ENCODE measurements around the gene HECW1. TPM values are rescaled to one million over a fixed set of nuclear protein-coding genes. Genes with fewer than 3 reads are reported as not detected.

The HECW1 gene
- total and polyA plus RNA-seq, 2 of the 8 experiments (the other 6 are each of a cell fraction or from before 2014, with no cell fraction given): 2.9 to 12.7 TPM

DNA sequence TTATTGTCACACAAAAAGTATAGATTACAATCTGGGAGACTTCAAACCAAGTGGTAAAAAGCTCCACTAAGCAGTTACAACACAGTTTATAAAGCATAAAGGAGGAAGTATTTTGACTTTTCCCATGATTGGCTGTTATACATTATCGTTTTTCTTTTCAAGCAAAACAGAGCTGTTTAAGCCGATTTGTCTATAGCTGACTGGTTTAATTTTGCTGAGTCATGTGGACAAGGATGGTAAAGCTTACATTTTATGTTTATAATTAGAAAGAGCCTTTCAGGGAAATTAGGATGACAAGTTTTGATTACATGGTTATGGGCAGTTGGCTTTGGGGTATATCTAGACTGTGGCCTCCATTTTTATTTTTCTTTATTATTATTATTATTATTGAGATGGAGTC is 318.0 kb downstream of the HECW1 start:
- no peak overlapping the region for H3K27ac ChIP-seq (ENCODE audit: low read depth, low read length)
- H3K9ac ChIP-seq (replicated peaks in 1 of 4; ENCODE audit: extremely low read depth in 1 of 4, low read depth in 3 of 4, low read length in 3 of 4): no peak overlapping the region
- H2BK5ac ChIP-seq (ENCODE audit: low read depth, low read length): no peak overlapping the region
- no peaks in the 10 kb centered on the region for H3K79me1 ChIP-seq (ENCODE audit: low read depth, low read length)
- no peak overlapping the region for H3K23ac ChIP-seq (ENCODE audit: insufficient read length)
- CTCF ChIA-PET (ENCODE audit: partially characterized antibody): interaction anchor here (1.3 to 2.2 kb wide), 2 partner anchors 9 to 24 kb away, joined by 3 to 14 read pairs; no protein-coding TSS in a partner anchor
- H2AK5ac ChIP-seq (ENCODE audit: low read depth, low read length): no peak overlapping the region
- POLR2A ChIA-PET (ENCODE audit: partially characterized antibody): interaction anchor here (1.1 kb wide), 1 partner anchor 9 kb away, joined by 4 read pairs; no protein-coding TSS in a partner anchor
- no peak overlapping the region for H3K14ac ChIP-seq (ENCODE audit: insufficient read length)
- no peak overlapping the region for H2BK20ac ChIP-seq (ENCODE audit: low read length)
- H4K91ac ChIP-seq (replicated peaks; ENCODE audit: insufficient read length, low read length): no peak overlapping the region
- H3K23me2 ChIP-seq (ENCODE audit: low read depth, low read length): no peaks in the 10 kb centered on the region
- no peaks in the 10 kb centered on the region for H3K36me3 ChIP-seq (ENCODE audit: control insufficient read depth in 2 of 4, insufficient read depth in 4 of 4, low read length in 3 of 4)
- no peak overlapping the region for H3K4me2 ChIP-seq (ENCODE audit: insufficient read depth in 1 of 2, low read depth in 2 of 2, low read length in 2 of 2)
- WGBS, 2 experiments (ENCODE audit: extremely low coverage in 1 of 2, insufficient coverage in 1 of 2, insufficient read length in 1 of 2, insufficient replicate concordance in 2 of 2, low coverage in 1 of 2, low lambda C conversion rate in 2 of 2, missing lambda C conversion rate in 1 of 2): 97% methylated on average over 2 of the region's 2 CpGs; no CpG with 5 or more reads in 1 of the 2 experiments
- H2BK120ac ChIP-seq (replicated peaks; ENCODE audit: low read depth, low read length): no peak overlapping the region
- H4K5ac ChIP-seq (ENCODE audit: insufficient read length, low read depth, low read length): no peak overlapping the region
- no peaks in the 10 kb centered on the region for H3K27me3 ChIP-seq (replicated peaks in 1 of 4; ENCODE audit: control insufficient read depth in 3 of 4, extremely low read depth in 1 of 4, insufficient read depth in 3 of 4, low read length in 3 of 4)
- H3K4ac ChIP-seq (replicated peaks; ENCODE audit: insufficient read length, low read depth, low read length): no peak overlapping the region
- DNase-seq (ENCODE audit: low read depth in 1 of 2, low spot score in 2 of 2): no peak
- no peak overlapping the region for H3K56ac ChIP-seq (replicated peaks; ENCODE audit: insufficient read length, low read depth, low read length)
- no peak overlapping the region for H2BK12ac ChIP-seq (ENCODE audit: low read depth, low read length)
- no peak overlapping the region for H4K8ac ChIP-seq (ENCODE audit: extremely low read depth, insufficient read depth, low read length)
- no peak overlapping the region for H3K18ac ChIP-seq (ENCODE audit: extremely low read depth, low read length)
- H2AFZ ChIP-seq (ENCODE audit: low read length): no peak overlapping the region
- no peaks in the 10 kb centered on the region for H3K9me3 ChIP-seq (ENCODE audit: insufficient read depth in 2 of 2, low read depth in 1 of 2, low read length in 1 of 2)
- H2BK15ac ChIP-seq (ENCODE audit: low read length): no peak overlapping the region
- FAIRE-seq: no peak
- H3K79me2 ChIP-seq (ENCODE audit: control insufficient read depth in 1 of 2, insufficient read depth in 2 of 2, low read length in 2 of 2): no peaks in the 10 kb centered on the region
- H4K20me1 ChIP-seq (replicated peaks in 1 of 2; ENCODE audit: control insufficient read depth in 1 of 2, insufficient read depth in 2 of 2, low read length in 2 of 2): no peaks in the 10 kb centered on the region
- H3K4me1 ChIP-seq (replicated peaks in 1 of 4; ENCODE audit: control insufficient read depth in 3 of 4, insufficient read depth in 4 of 4, low read length in 3 of 4): no peaks in the 10 kb centered on the region
- TF ChIP-seq BACH1 (IDR thresholded peaks at IDR 0.05; ENCODE audit: low read length) (peak; percentile 71), HDAC6 (IDR thresholded peaks at IDR 0.05; ENCODE audit: low read depth, low read length) (no peak), CEBPB (IDR thresholded peaks at IDR 0.05; ENCODE audit: low read depth, low read length) (no peak), MAFK (IDR thresholded peaks at IDR 0.05; ENCODE audit: low read depth, low read length) (peak; percentile 57; the same call in 1 of the 2 replicates), POLR2AphosphoS5 (IDR thresholded peaks at IDR 0.05; ENCODE audit: low read depth, low read length) (no peak), KDM4A (IDR thresholded peaks at IDR 0.05; ENCODE audit: low read depth, low read length, severe bottlenecking) (no peak)
- no peak overlapping the region for H3K4me3 ChIP-seq (ENCODE audit: extremely low read depth in 1 of 4, insufficient read depth in 2 of 4, low read depth in 3 of 4, low read length in 4 of 4)

Measured in H1 (cell line).